Measurements from ENCODE around the gene GCNT4. TPM values are rescaled to one million over a fixed set of nuclear protein-coding genes. Genes with fewer than 3 reads are reported as not detected.
"Not testable (repeated sequence)": the region's sequence is repeated elsewhere in the genome, so short reads cannot be mapped to it uniquely, and the experiment has no call there.

Gene GCNT4
- total RNA-seq, 2 donors from 2014 or later = 3.1 to 3.5 TPM

- Histone ChIP-seq H3K4me1 (ENCODE audit: control insufficient read depth in 1 of 2, low read depth in 2 of 2) (no peaks in the 10 kb centered on the region), H3K4me3 (no peak overlapping the region), H3K27ac (no peak overlapping the region), H3K36me3 (no peaks in the 10 kb centered on the region), H3K27me3 (replicated peaks; ENCODE audit: insufficient read depth) (no peaks in the 10 kb centered on the region), H3K9me3 (no peaks in the 10 kb centered on the region)
- ATAC-seq (ENCODE audit: insufficient number of reproducible peaks, low FRiP score, low read depth) (no peak), DNase-seq (ENCODE audit: low spot score) (no peak)
- no peak for TF ChIP-seq CTCF (IDR thresholded peaks at IDR 0.05)
These were observed 36.3 kb upstream of the GCNT4 start for GRCh38 chr5:75088648-75089047.

GRCh38 chr5:75081510-75081909 is 29.2 kb upstream of the GCNT4 start:
- DNase-seq (ENCODE audit: low spot score) = no peak
- Histone ChIP-seq H3K27ac (no peak overlapping the region), H3K4me3 (no peak overlapping the region), H3K4me1 (ENCODE audit: control insufficient read depth in 1 of 2, low read depth in 2 of 2) (no peaks in the 10 kb centered on the region), H3K27me3 (replicated peaks; ENCODE audit: insufficient read depth) (no peaks in the 10 kb centered on the region), H3K9me3 (no peaks in the 10 kb centered on the region), H3K36me3 (no peaks in the 10 kb centered on the region)
- no peak for ATAC-seq (ENCODE audit: insufficient number of reproducible peaks, low FRiP score, low read depth)
- no peak for TF ChIP-seq CTCF (IDR thresholded peaks at IDR 0.05)

- not testable (repeated sequence) for H3K27me3 ChIP-seq (replicated peaks; ENCODE audit: insufficient read depth); H3K27ac ChIP-seq; H3K4me3 ChIP-seq; H3K36me3 ChIP-seq; ATAC-seq (ENCODE audit: insufficient number of reproducible peaks, low FRiP score, low read depth); DNase-seq (ENCODE audit: low spot score); H3K4me1 ChIP-seq (ENCODE audit: control insufficient read depth in 1 of 2, low read depth in 2 of 2); H3K9me3 ChIP-seq
These were observed 27.0 kb upstream of the GCNT4 start for GRCh38 chr5:75079346-75079745.

GRCh38 chr5:75078027-75078426 is 25.7 kb upstream of the GCNT4 start:
- DNase-seq (ENCODE audit: low spot score) (no peak), ATAC-seq (ENCODE audit: insufficient number of reproducible peaks, low FRiP score, low read depth) (no peak)
- H3K27ac ChIP-seq = no peak overlapping the region
- no peak overlapping the region for H3K4me3 ChIP-seq
- no peaks in the 10 kb centered on the region for H3K9me3 ChIP-seq
- no peaks in the 10 kb centered on the region for H3K36me3 ChIP-seq
- H3K4me1 ChIP-seq (ENCODE audit: control insufficient read depth in 1 of 2, low read depth in 2 of 2) = no peaks in the 10 kb centered on the region
- TF ChIP-seq CTCF (IDR thresholded peaks at IDR 0.05) = no peak
- H3K27me3 ChIP-seq (replicated peaks; ENCODE audit: insufficient read depth) = no peaks in the 10 kb centered on the region

GRCh38 chr5:75072061-75072460 is 19.7 kb upstream of the GCNT4 start:
- H3K36me3 ChIP-seq = no peaks in the 10 kb centered on the region
- no peak for DNase-seq (ENCODE audit: low spot score)
- ATAC-seq (ENCODE audit: insufficient number of reproducible peaks, low FRiP score, low read depth) = no peak
- no peak overlapping the region for H3K27ac ChIP-seq
- H3K4me1 ChIP-seq (ENCODE audit: control insufficient read depth in 1 of 2, low read depth in 2 of 2) = no peaks in the 10 kb centered on the region
- no peak for TF ChIP-seq CTCF (IDR thresholded peaks at IDR 0.05)
- no peaks in the 10 kb centered on the region for H3K27me3 ChIP-seq (replicated peaks; ENCODE audit: insufficient read depth)
- H3K9me3 ChIP-seq = no peaks in the 10 kb centered on the region
- no peak overlapping the region for H3K4me3 ChIP-seq

- H3K4me1 ChIP-seq (ENCODE audit: control insufficient read depth in 1 of 2, low read depth in 2 of 2) = no peaks in the 10 kb centered on the region
- no peak overlapping the region for H3K4me3 ChIP-seq
- no peaks in the 10 kb centered on the region for H3K36me3 ChIP-seq
- no peaks in the 10 kb centered on the region for H3K27me3 ChIP-seq (replicated peaks; ENCODE audit: insufficient read depth)
- DNase-seq (ENCODE audit: low spot score) = no peak
- no peaks in the 10 kb centered on the region for H3K9me3 ChIP-seq
- no peak for ATAC-seq (ENCODE audit: insufficient number of reproducible peaks, low FRiP score, low read depth)
- TF ChIP-seq CTCF (IDR thresholded peaks at IDR 0.05) = no peak
- no peak overlapping the region for H3K27ac ChIP-seq
These were observed 18.7 kb upstream of the GCNT4 start for GRCh38 chr5:75071100-75071499.

Measured in thoracic aorta (tissue), 2 donors.